A549 (cell line): Measurements from ENCODE around the gene UBAC2. TPM values are rescaled to one million over a fixed set of nuclear protein-coding genes. Genes with fewer than 3 reads are reported as not detected.

Source experiments
- ATAC-seq, 2 experiments: fragments of 200-7000 bp in 1 of 2; fragments of >200 bp in 1 of 2; cut with Nextera tagmentation in 1 of 2; cut with Tn5 transposase in 1 of 2; 3 replicates each; pipeline versions ENCODE4 v1.8.0 to v1.9.1; 2018 to 2020; ENCODE audit warnings: mild to moderate bottlenecking in 1 of 2, moderate library complexity in 1 of 2
- CTCF ChIA-PET: fragments of 300-600 bp; sonication (Branson Sonifier 250); formaldehyde crosslinking; extraction: SDS; loops from one replicate; lab custom pipeline; 2021; ENCODE audit warnings: antibody characterized with exemption, inconsistent platforms; lab: Yijun Ruan, JAX
- POLR2A ChIA-PET: fragments of 350-600 bp; formaldehyde crosslinking; extraction: SDS; loops from one replicate; lab custom pipeline; 2021; ENCODE audit warnings: antibody characterized with exemption, inconsistent platforms; lab: Yijun Ruan, JAX
- DNase-seq, 2 experiments: peaks; one replicate each; pipeline versions ENCODE4 v3.0.0 to v3.0.0-alpha.2; 2011 to 2016; ENCODE audit warnings: low read depth in 1 of 2, low spot score in 1 of 2
- FAIRE-seq: peaks from 2 replicates; lab custom pipeline; 2011; peaks lifted over from hg19 to GRCh38; lab: Jason Lieb, UNC
- H3K27ac ChIP-seq, 2 experiments: fragments of >200 bp; sonication (Bioruptor Twin); formaldehyde crosslinking; 3 replicates each; pipeline ENCODE4 v1.5.1; 2016 to 2017
- H3K4me1 ChIP-seq: fragments of >200 bp; sonication (Bioruptor Twin); formaldehyde crosslinking; 3 replicates; pipeline ENCODE4 v1.6.1; 2016
- H3K4me2 ChIP-seq: fragments of >200 bp; sonication (Bioruptor Twin); formaldehyde crosslinking; 3 replicates; pipeline ENCODE4 v1.6.1; 2016
- H3K4me3 ChIP-seq: fragments of >200 bp; sonication (Bioruptor Twin); formaldehyde crosslinking; 3 replicates; pipeline ENCODE4 v1.5.1; 2016
- H3K9me3 ChIP-seq: fragments of >200 bp; sonication (Bioruptor Twin); formaldehyde crosslinking; 3 replicates; pipeline ENCODE4 v1.6.1; 2016
- BCL3 ChIP-seq: fragments of >200 bp; sonication (Bioruptor Twin); formaldehyde crosslinking; IDR thresholded peaks from 3 replicates; pipeline ENCODE4 v1.6.1; 2016
- BHLHE40 ChIP-seq: IDR thresholded peaks from 2 replicates; pipeline ENCODE4 v1.6.1; 2012; ENCODE audit warnings: low read depth, low read length, inconsistent platforms
- CHD4 ChIP-seq: fragments of 200-600 bp; sonication (generic); IDR thresholded peaks from 2 replicates; pipeline ENCODE4 v1.6.1; 2016; ENCODE audit warnings: antibody characterized with exemption, mild to moderate bottlenecking, borderline replicate concordance
- CTCF ChIP-seq: fragments of >200 bp; sonication (Bioruptor Twin); formaldehyde crosslinking; IDR thresholded peaks from 3 replicates; pipeline ENCODE4 v1.5.1; 2016
- E2F6 ChIP-seq: IDR thresholded peaks from 2 replicates; pipeline ENCODE4 v1.6.1; 2012; ENCODE audit warnings: low read depth, borderline replicate concordance
- EHF ChIP-seq: fragments of 250-450 bp; sonication (Bioruptor Pico); IDR thresholded peaks from 2 replicates; pipeline ENCODE4 v1.5.0; 2020; ENCODE audit warnings: mild to moderate bottlenecking
- EHMT2 ChIP-seq: fragments of 200-600 bp; sonication (generic); IDR thresholded peaks from 2 replicates; pipeline ENCODE4 v1.6.1; 2016; ENCODE audit warnings: antibody characterized with exemption, low read depth, mild to moderate bottlenecking, moderate library complexity
- EP300 ChIP-seq, 2 experiments: fragments of >200 bp; sonication (Bioruptor Twin); formaldehyde crosslinking; IDR thresholded peaks; 2 replicates in 1 of 2; 3 replicates in 1 of 2; pipeline ENCODE4 v1.6.1; 2016 to 2017
- FOSB ChIP-seq: fragments of 250-450 bp; sonication (Bioruptor Pico); IDR thresholded peaks from 2 replicates; pipeline ENCODE4 v1.5.0; 2020; ENCODE audit warnings: mild to moderate bottlenecking, moderate library complexity
- FOXS1 ChIP-seq: fragments of 250-450 bp; sonication (Bioruptor Pico); IDR thresholded peaks from 2 replicates; pipeline ENCODE4 v1.5.0; 2020; ENCODE audit warnings: mild to moderate bottlenecking, moderate library complexity
- HDAC2 ChIP-seq: fragments of 200-600 bp; sonication (generic); IDR thresholded peaks from 2 replicates; pipeline ENCODE4 v1.6.1; 2016
- HES2 ChIP-seq: fragments of >200 bp; sonication (Bioruptor Twin); formaldehyde crosslinking; IDR thresholded peaks from 2 replicates; pipeline ENCODE4 v1.6.1; 2016
- HOXA7 ChIP-seq: fragments of 250-450 bp; sonication (Bioruptor Pico); IDR thresholded peaks from 2 replicates; pipeline ENCODE4 v1.5.0; 2020; ENCODE audit warnings: mild to moderate bottlenecking, moderate library complexity
- HOXB13 ChIP-seq: fragments of 250-450 bp; sonication (Bioruptor Pico); IDR thresholded peaks from 2 replicates; pipeline ENCODE4 v1.5.0; 2020; ENCODE audit warnings: low read depth, mild to moderate bottlenecking, moderate library complexity
- HOXB5 ChIP-seq: fragments of 250-450 bp; sonication (Bioruptor Pico); IDR thresholded peaks from 2 replicates; pipeline ENCODE4 v1.5.0; 2020; ENCODE audit warnings: mild to moderate bottlenecking, moderate library complexity
- MAFK ChIP-seq: fragments of 450-650 bp; IDR thresholded peaks from 2 replicates; pipeline ENCODE4 v1.6.1; 2014; ENCODE audit not compliant: partially characterized antibody
- MYC ChIP-seq: IDR thresholded peaks from 2 replicates; pipeline ENCODE4 v1.6.1; 2012; ENCODE audit warnings: mild to moderate bottlenecking, inconsistent platforms, low read length, improper control_type of control experiment, borderline replicate concordance
- NFE2L2 ChIP-seq: fragments of 150-350 bp; conservative IDR thresholded peaks from 2 replicates; pipeline ENCODE4 v1.6.1; 2014; ENCODE audit warnings: low read length
- NPAS2 ChIP-seq: fragments of 250-450 bp; sonication (Bioruptor Pico); IDR thresholded peaks from 2 replicates; pipeline ENCODE4 v1.8.0; 2022; ENCODE audit warnings: mild to moderate bottlenecking, moderate library complexity, borderline replicate concordance
- NR3C1 ChIP-seq: fragments of >200 bp; sonication (Bioruptor Twin); formaldehyde crosslinking; IDR thresholded peaks from 3 replicates; pipeline ENCODE4 v1.6.1; 2017
- PBX3 ChIP-seq: IDR thresholded peaks from 2 replicates; pipeline ENCODE4 v1.6.1; 2012
- RAD21 ChIP-seq, 2 experiments: fragments of >200 bp in 1 of 2; sonication (Bioruptor Twin) in 1 of 2; formaldehyde crosslinking in 1 of 2; IDR thresholded peaks in 1 of 2; conservative IDR thresholded peaks in 1 of 2; 2 replicates in 1 of 2; 3 replicates in 1 of 2; pipeline ENCODE4 v1.6.1; 2012 to 2018; ENCODE audit warnings: inconsistent platforms in 1 of 2
- RCOR1 ChIP-seq: fragments of 150-350 bp; IDR thresholded peaks from 2 replicates; pipeline ENCODE4 v1.6.1; 2014; ENCODE audit warnings: antibody characterized with exemption, low read length, low read depth
- SMC3 ChIP-seq: fragments of >200 bp; sonication (Bioruptor Twin); formaldehyde crosslinking; IDR thresholded peaks from 3 replicates; pipeline ENCODE4 v1.6.1; 2018; ENCODE audit warnings: inconsistent platforms
- TP53 ChIP-seq: fragments of 250-450 bp; sonication (Bioruptor Pico); IDR thresholded peaks from 2 replicates; pipeline ENCODE4 v1.5.0; 2021; ENCODE audit warnings: mild to moderate bottlenecking, moderate library complexity
- USF2 ChIP-seq: fragments of 450-650 bp; IDR thresholded peaks from 2 replicates; pipeline ENCODE4 v1.6.1; 2014; ENCODE audit warnings: antibody characterized with exemption
- ZC3H11A ChIP-seq: fragments of 450-650 bp; IDR thresholded peaks from 2 replicates; pipeline ENCODE4 v1.6.1; 2014; ENCODE audit warnings: antibody characterized with exemption, mild to moderate bottlenecking
- ZFP36 ChIP-seq: fragments of 450-650 bp; IDR thresholded peaks from 2 replicates; pipeline ENCODE4 v1.6.1; 2014; ENCODE audit warnings: borderline replicate concordance; ENCODE audit not compliant: partially characterized antibody
- ZNF302 ChIP-seq: fragments of 250-450 bp; sonication (Bioruptor Pico); IDR thresholded peaks from 2 replicates; pipeline ENCODE4 v1.9.0; 2021; ENCODE audit warnings: inconsistent platforms, mild to moderate bottlenecking, moderate library complexity
- ZSCAN20 ChIP-seq: fragments of 250-450 bp; sonication (Bioruptor Pico); IDR thresholded peaks from 2 replicates; pipeline ENCODE4 v1.8.0; 2022; ENCODE audit warnings: mild to moderate bottlenecking, moderate library complexity
- WGBS: methylation state at CpG from one replicate; pipeline ENCODE4 v1.1.6; 2017; ENCODE audit errors: missing lambda C conversion rate; 5-methylcytosine and 5-hydroxymethylcytosine counted together
- polyA plus RNA-seq, 4 experiments: library from polyadenylated mRNA; depleted of rRNA in 3 of 4; stranded (reverse); fragments of >200 nt; fragmentation: RNase III in 1 of 4; extraction: RNeasy Plus Mini Kit Qiagen cat#74134 plus additional on column Dnase treatment in 1 of 4; gene quantifications; 2 replicates in 3 of 4; 3 replicates in 1 of 4; pipeline ENCODE4 v1.2.3, GENCODE V29; 2011 to 2017

Gene UBAC2
- polyA plus RNA-seq, 2 of the 4 experiments (the other 2 are of a cell fraction), result 61.6 to 103 TPM

GRCh38 chr13:99293178-99293577, 92.5 kb downstream of the UBAC2 start:
- no peaks in the 10 kb centered on the region for H3K9me3 ChIP-seq
- H3K27ac ChIP-seq, result no peak overlapping the region
- H3K4me2 ChIP-seq, result no peak overlapping the region
- FAIRE-seq (no peak), DNase-seq (no peak), ATAC-seq (no peak)
- no peak overlapping the region for H3K4me3 ChIP-seq
- TF ChIP-seq HES2, result no peak
- no peak for TF ChIP-seq E2F6
- TF ChIP-seq ZSCAN20 (CRISPR knock-in tag), result no peak
- TF ChIP-seq HOXA7 (CRISPR knock-in tag), result no peak
- no peak for TF ChIP-seq ZNF302
- no peak for TF ChIP-seq PBX3
- TF ChIP-seq ZC3H11A, result no peak
- no peak for TF ChIP-seq HOXB13
- no peak for TF ChIP-seq RCOR1
- TF ChIP-seq EP300 (IDR thresholded peaks at IDR 0.05), result no peak
- no peak for TF ChIP-seq NFE2L2
- TF ChIP-seq EHMT2, result no peak
- TF ChIP-seq USF2, result no peak
- TF ChIP-seq BCL3, result no peak
- TF ChIP-seq NPAS2 (CRISPR knock-in tag), result no peak
- no peak for TF ChIP-seq BHLHE40
- TF ChIP-seq HOXB5 (CRISPR knock-in tag), result no peak
- TF ChIP-seq SMC3, result no peak
- 91% methylated on average over 2 of the region's 2 CpGs for WGBS
- CTCF ChIA-PET, result interaction anchor here (1.1 kb wide), 1 partner anchor 24 kb away, joined by 3 read pairs; no protein-coding TSS in a partner anchor
- no peaks in the 10 kb centered on the region for H3K4me1 ChIP-seq
- POLR2A ChIA-PET, result no interaction called here

GRCh38 chr13:99294198-99294597, 93.5 kb downstream of the UBAC2 start:
- ChIA-PET POLR2A (no interaction called here), CTCF (interaction anchor here (0.9 kb wide), 1 partner anchor 143 kb away, joined by 3 read pairs; no protein-coding TSS in a partner anchor)
- Histone ChIP-seq H3K4me1 (no peaks in the 10 kb centered on the region), H3K27ac (no peak overlapping the region), H3K4me2 (no peak overlapping the region), H3K9me3 (no peaks in the 10 kb centered on the region), H3K4me3 (no peak overlapping the region)
- DNase-seq (no peak), FAIRE-seq (no peak), ATAC-seq (no peak)
- TF ChIP-seq NR3C1, result no peak
- TF ChIP-seq MAFK, result no peak
- TF ChIP-seq MYC, result no peak
- no peak for TF ChIP-seq FOXS1 (CRISPR knock-in tag)

GRCh38 chr13:99294958-99295357, 94.3 kb downstream of the UBAC2 start:
- FAIRE-seq (no peak), ATAC-seq (no peak), DNase-seq (no peak)
- Histone ChIP-seq H3K27ac (no peak overlapping the region), H3K4me1 (no peaks in the 10 kb centered on the region), H3K4me2 (no peak overlapping the region), H3K4me3 (no peak overlapping the region), H3K9me3 (no peaks in the 10 kb centered on the region)
- WGBS, result 90% methylated on average over 7 of the region's 7 CpGs
- POLR2A ChIA-PET, result no interaction called here
- CTCF ChIA-PET, result interaction anchor here (0.9 kb wide), 1 partner anchor 142 kb away, joined by 3 read pairs; no protein-coding TSS in a partner anchor
- TF ChIP-seq TP53 (CRISPR knock-in tag), result no peak
- TF ChIP-seq FOSB (CRISPR knock-in tag), result no peak
- no peak for TF ChIP-seq HOXB5 (CRISPR knock-in tag)
- TF ChIP-seq HOXA7 (CRISPR knock-in tag), result no peak
- TF ChIP-seq ZSCAN20 (CRISPR knock-in tag), result no peak
- no peak for TF ChIP-seq CHD4
- TF ChIP-seq HES2, result no peak
- no peak for TF ChIP-seq NFE2L2
- TF ChIP-seq EHF (CRISPR knock-in tag), result no peak
- no peak for TF ChIP-seq MYC
- no peak for TF ChIP-seq ZFP36
- TF ChIP-seq NR3C1, result no peak
- TF ChIP-seq CTCF, result no peak
- no peak for TF ChIP-seq HDAC2
- no peak for TF ChIP-seq RAD21 (conservative IDR thresholded peaks at IDR 0.05 in 1 of 2, IDR thresholded peaks at IDR 0.05 in 1 of 2)
- TF ChIP-seq MAFK, result no peak
